ENCODE data around the gene PGR.

The PGR gene

GRCh38 chr11:101010899-101011298 lies 118.7 kb downstream of the PGR start:
- DNase-seq (ENCODE audit: low read depth, low spot score), result peak; percentile 52

- DNase-seq (ENCODE audit: low read depth, low spot score), result no peak
Observed at GRCh38 chr11:101009690-101010055, 119.9 kb downstream of the PGR start.

- no peak for DNase-seq (ENCODE audit: low read depth, low spot score)
Observed at GRCh38 chr11:101008961-101009689, 120.5 kb downstream of the PGR start.

- no peak for DNase-seq (ENCODE audit: low read depth, low spot score)
Observed at GRCh38 chr11:101003468-101003867, 126.1 kb downstream of the PGR start.

DNA sequence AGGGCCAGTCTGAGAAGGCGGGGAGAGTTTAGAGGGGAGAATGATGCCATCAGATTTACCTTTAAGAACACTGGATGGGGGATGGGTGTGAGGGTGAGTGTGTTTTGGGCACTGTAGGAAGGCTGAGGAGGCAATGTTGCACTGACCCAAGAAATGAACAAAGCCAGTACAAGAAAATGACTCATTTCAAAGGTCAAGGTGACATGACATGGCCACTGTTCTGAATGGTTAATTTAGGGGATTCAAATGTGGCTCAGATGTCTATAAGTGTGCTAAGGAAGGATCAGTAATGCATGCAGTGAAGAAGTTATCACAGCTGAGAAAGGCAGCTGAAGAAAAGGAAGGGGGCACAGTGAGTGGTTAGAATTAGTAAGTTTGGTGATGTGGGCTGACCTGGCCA lies 129.9 kb downstream of the PGR start:
- no peak for DNase-seq (ENCODE audit: low read depth, low spot score)

- peak; percentile 6 for DNase-seq (ENCODE audit: low read depth, low spot score)
Observed at GRCh38 chr11:100994966-100995365, 134.6 kb downstream of the PGR start.

GRCh38 chr11:100991541-100991940 lies 138.1 kb downstream of the PGR start:
- peak; percentile 29 for DNase-seq (ENCODE audit: low read depth, low spot score)

- no peak for DNase-seq (ENCODE audit: low read depth, low spot score)
Observed at GRCh38 chr11:100990931-100991330, 138.7 kb downstream of the PGR start.

GRCh38 chr11:100984668-100985067 lies 144.9 kb downstream of the PGR start:
- DNase-seq (ENCODE audit: low read depth, low spot score), result no peak

DNA sequence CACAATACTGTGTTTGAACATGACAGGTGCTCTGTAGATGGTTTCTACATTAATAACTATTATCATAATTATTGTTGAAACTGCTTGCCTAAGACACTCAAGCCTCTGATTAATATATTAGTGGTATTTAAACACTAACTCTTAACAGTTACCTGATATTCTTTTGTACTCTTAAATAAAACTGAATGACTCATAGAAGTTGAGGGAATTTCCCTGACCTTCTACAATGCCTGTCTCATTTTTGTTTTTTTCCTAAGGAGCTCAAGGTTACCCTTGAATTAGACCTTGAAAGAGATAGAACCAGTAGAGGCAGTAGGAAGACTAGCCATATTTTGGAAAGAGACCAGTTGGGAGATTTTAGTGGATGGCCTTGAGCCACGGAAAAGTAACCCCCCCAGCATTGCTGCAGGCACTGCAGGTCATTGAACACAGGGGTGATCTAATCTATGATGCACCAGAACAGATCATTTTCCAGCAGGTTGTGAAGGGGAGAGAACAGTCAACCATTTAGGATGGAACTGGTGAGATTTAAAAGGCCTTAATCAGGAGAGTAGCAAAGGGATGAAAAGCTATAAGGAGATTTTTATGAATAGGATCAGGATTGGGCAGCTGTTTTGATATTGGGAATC lies 148.3 kb downstream of the PGR start:
- no peak for DNase-seq (ENCODE audit: low read depth, low spot score)

- peak; percentile 28 for DNase-seq (ENCODE audit: low read depth, low spot score)
Observed at GRCh38 chr11:100980156-100980555, 149.5 kb downstream of the PGR start.
